GM18505 (cell line): Measurements from ENCODE around the gene CACNG8.

ENCODE experiments used
- ATAC-seq: cut with Tn5 transposase; IDR thresholded peaks from one replicate; pipeline ENCODE4 v1.9.1; 2021; ENCODE audit not compliant: unreplicated experiment
- POLR2A ChIP-seq: IDR thresholded peaks from 4 replicates; pipeline ENCODE4 v1.6.1; 2011; ENCODE audit warnings: borderline replicate concordance; ENCODE audit not compliant: insufficient read depth, insufficient read length; ENCODE audit errors: extremely low read depth

CACNG8 gene

DNA sequence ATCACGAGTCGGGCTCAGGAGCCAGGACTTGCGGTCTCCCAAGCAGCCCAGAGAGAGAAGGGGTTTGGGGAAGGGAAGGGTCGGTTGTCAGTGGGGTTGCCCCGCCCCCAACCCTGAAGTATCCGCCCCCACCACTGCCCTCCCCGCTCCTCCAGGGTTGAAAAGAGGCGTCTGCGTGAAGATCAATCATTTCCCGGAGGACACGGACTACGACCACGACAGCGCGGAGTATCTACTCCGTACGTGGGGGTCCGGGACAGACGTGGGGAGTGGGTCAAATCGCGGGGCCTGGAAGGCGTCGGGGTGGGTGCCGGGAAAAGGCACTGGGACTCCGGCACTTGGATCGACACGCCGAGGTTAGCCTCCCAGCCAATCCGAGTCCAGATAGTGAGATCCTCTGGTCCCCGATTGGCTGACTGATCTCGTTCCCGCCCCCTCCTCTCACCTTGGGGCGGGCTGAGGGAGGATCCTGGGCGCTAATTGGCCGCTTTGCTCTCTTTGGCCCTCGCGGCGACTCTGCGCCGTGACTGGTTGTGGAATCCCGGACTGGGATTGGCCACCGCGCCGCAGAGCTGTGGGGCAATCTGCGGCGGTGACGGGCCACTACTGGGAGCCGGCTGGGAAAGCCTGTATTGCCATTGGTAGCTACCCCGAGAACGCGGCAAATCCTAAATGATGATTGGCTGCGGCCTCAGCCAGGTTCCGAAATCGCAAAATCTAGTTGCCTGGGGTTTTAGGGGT, 15.4 kb downstream of the CACNG8 start:
- no peak for ATAC-seq
- no peak for TF ChIP-seq POLR2A

DNA sequence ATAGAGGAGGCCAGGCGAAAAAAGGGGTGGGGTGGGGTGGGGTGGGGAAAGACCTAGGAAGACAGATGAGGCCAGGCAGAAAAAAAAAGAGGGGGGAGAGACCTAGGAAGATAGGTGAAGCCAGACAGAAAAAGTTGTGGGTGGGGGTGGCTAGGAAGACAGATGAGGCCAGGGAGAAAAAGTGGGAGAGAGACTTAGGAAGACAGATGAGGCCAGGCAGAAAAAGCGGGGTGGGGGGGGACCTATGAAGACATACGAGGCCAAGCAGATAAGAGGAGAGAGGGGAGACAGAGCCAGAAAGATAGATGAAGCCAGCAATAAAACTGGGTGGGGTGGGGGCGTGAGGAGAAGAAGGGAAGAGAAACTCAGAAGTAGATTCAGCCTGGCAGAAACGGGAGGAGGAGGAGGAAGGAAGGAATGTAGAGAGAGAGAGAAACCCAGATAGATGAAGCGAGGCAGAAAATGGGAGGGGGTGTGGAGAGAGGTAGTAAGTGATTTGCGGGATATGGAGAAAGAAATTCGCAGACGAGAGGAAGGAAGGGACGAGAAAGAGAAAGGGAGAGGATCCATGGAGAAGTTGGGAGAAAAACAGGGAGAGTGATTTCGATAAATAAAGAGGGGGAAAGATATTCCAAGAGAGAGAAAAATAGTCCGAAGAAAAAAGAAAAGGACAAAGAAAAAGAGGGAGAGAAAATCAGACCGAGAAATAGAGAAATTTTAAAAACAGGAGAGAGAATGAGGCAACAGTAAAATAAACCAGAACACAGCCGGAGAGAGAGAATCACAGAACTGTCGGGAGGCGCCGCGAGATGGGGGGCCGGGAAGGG, 16.5 kb downstream of the CACNG8 start:
- no peak for ATAC-seq
- TF ChIP-seq POLR2A, result no peak

GRCh38 chr19:53980539-53981375, 18.0 kb downstream of the CACNG8 start:
- no peak for TF ChIP-seq POLR2A
- ATAC-seq, result no peak

GRCh38 chr19:53981376-53981951, 18.7 kb downstream of the CACNG8 start:
- no peak for TF ChIP-seq POLR2A
- ATAC-seq, result no peak

DNA sequence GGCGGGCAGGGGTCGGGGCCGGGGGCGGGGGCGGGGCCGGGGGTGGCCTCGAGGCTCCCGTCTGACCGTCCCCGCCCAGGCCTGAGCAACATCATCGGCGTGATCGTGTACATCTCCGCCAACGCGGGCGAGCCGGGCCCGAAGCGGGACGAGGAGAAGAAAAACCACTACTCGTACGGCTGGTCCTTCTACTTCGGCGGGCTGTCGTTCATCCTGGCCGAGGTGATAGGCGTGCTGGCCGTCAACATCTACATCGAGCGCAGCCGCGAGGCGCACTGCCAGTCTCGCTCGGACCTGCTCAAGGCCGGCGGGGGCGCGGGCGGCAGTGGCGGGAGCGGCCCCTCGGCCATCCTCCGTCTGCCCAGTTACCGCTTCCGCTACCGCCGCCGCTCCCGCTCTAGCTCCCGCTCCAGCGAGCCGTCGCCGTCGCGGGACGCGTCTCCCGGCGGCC, 19.3 kb downstream of the CACNG8 start:
- ATAC-seq, result no peak
- no peak for TF ChIP-seq POLR2A

DNA sequence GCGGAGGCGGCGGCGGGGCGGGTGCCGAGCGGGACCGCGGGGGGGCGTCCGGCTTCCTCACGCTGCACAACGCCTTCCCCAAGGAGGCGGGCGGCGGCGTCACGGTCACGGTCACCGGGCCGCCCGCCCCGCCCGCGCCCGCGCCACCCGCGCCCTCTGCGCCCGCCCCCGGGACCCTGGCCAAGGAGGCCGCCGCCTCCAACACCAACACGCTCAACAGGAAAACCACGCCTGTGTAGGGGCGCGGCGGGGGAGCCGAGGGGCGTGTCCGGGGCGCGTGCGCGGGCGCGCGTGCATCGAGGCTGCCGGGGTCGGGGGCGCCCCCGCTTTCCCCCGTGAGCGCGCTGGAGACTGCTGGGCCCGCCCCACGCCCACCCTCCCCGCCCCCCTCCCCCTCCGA, 19.9 kb downstream of the CACNG8 start:
- no peak for TF ChIP-seq POLR2A
- ATAC-seq, result no peak

GRCh38 chr19:53983457-53984289, 20.9 kb downstream of the CACNG8 start:
- ATAC-seq, result no peak
- TF ChIP-seq POLR2A, result no peak

DNA sequence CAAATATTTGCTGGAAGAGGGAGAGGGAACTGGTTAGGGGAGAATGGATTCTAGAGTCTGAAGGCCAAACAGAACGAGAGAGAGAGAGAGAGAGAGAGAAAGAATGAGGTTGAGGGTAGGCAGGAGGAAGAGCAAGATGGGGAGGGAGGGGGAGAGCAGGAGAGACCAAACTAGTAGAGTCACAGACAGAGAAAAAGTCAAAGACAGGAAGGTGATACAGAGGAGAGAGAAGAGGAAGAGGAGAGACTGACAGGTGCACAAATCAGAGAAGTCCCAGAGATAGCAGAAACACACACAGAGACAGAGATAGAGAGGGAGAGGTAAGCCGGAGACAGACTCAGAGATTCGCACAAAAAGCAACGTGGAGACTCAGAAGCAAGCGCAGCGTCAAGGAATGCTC, 23.1 kb downstream of the CACNG8 start:
- TF ChIP-seq POLR2A, result no peak
- ATAC-seq, result no peak

GRCh38 chr19:53988981-53989380, 26.2 kb downstream of the CACNG8 start:
- TF ChIP-seq POLR2A, result no peak
- ATAC-seq, result no peak

DNA sequence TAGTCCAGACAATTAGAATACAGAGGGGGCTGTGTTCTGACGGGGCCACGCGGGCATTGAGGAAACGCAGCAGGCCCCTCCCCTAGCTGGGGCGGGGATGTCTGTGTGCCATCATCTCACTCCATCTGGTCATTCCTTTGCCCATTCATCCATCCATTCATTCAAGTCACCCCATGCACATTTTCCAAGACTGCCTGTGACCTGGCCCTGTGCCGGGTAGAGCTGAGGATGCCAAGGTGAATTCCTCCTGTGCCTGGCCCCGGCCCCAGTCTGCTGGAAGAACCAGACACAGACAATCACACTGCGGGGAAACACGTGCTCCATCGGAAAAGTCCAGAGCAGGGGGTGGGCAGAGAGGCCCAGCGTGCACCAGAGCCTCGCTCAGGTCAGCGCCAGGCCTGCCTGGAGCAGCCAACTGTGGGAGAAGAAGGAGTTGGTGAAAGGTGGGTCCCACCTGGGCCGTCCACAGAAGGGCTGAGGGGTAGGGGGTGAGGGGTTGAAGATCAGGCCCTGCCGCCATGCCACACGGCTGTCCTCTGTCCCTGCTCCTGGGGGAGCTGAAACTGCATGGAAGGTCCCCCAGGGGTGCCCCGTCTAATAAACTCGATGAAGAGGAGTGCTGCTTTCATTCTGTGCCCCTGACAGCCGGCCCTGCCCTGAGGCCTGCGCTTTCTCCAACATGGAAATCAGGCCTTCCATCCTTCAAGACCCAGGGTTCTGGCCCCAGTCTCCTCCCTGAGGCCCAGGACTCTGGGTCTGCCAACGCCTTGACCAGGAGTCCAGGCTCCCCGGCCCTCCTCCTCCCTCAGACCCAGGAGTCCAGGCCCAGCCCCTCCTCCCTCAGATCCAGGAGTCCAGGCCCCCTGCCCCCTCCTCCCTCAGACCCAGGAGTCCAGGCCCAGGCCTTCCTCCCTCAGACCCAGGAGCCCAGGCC, 27.1 kb downstream of the CACNG8 start:
- no peak for TF ChIP-seq POLR2A
- ATAC-seq, result no peak
